ENCODE data around the gene ARHGEF12.
A peak's percentile ranks its signal among the peaks of the same experiment; 100 is the strongest.

The ARHGEF12 gene

GRCh38 chr11:120335908-120336640 lies at the start of gene ARHGEF12:
Gene ARHGEF12, plus strand, starts transcription at chr11:120336413. Its CDS starts 831 bp downstream, at chr11:120337244.
- DNase-seq (ENCODE audit: low spot score) = peak; percentile 89

- DNase-seq (ENCODE audit: low spot score) = no peak
Observed at GRCh38 chr11:120288021-120288420, 48.2 kb upstream of the ARHGEF12 start.

- DNase-seq (ENCODE audit: low spot score) = no peak
Observed at GRCh38 chr11:120289426-120289825, 46.8 kb upstream of the ARHGEF12 start.

- no peak for DNase-seq (ENCODE audit: low spot score)
Observed at GRCh38 chr11:120290956-120291355, 45.3 kb upstream of the ARHGEF12 start.

- DNase-seq (ENCODE audit: low spot score) = no peak
Observed at GRCh38 chr11:120293038-120293800, 43.0 kb upstream of the ARHGEF12 start.

GRCh38 chr11:120294096-120294495 lies 42.1 kb upstream of the ARHGEF12 start:
- no peak for DNase-seq (ENCODE audit: low spot score)

- DNase-seq (ENCODE audit: low spot score) = no peak
Observed at GRCh38 chr11:120295099-120295498, 41.1 kb upstream of the ARHGEF12 start.

- no peak for DNase-seq (ENCODE audit: low spot score)
Observed at GRCh38 chr11:120296554-120296953, 39.7 kb upstream of the ARHGEF12 start.

GRCh38 chr11:120298461-120298860 lies 37.8 kb upstream of the ARHGEF12 start:
- DNase-seq (ENCODE audit: low spot score) = no peak

- no peak for DNase-seq (ENCODE audit: low spot score)
Observed at GRCh38 chr11:120302001-120302805, 34.0 kb upstream of the ARHGEF12 start.

GRCh38 chr11:120303004-120303637 lies 33.1 kb upstream of the ARHGEF12 start:
- peak; percentile 76 for DNase-seq (ENCODE audit: low spot score)

GRCh38 chr11:120304526-120304925 lies 31.7 kb upstream of the ARHGEF12 start:
- no peak for DNase-seq (ENCODE audit: low spot score)

- no peak for DNase-seq (ENCODE audit: low spot score)
Observed at GRCh38 chr11:120305286-120305685, 30.9 kb upstream of the ARHGEF12 start.

- DNase-seq (ENCODE audit: low spot score) = no peak
Observed at GRCh38 chr11:120306519-120307242, 29.5 kb upstream of the ARHGEF12 start.

GRCh38 chr11:120307476-120307875 lies 28.7 kb upstream of the ARHGEF12 start:
- DNase-seq (ENCODE audit: low spot score) = no peak

- no peak for DNase-seq (ENCODE audit: low spot score)
Observed at GRCh38 chr11:120308081-120308480, 28.1 kb upstream of the ARHGEF12 start.

- no peak for DNase-seq (ENCODE audit: low spot score)
Observed at GRCh38 chr11:120310870-120311269, 25.3 kb upstream of the ARHGEF12 start.

GRCh38 chr11:120314861-120315260 lies 21.4 kb upstream of the ARHGEF12 start:
- no peak for DNase-seq (ENCODE audit: low spot score)

GRCh38 chr11:120316880-120317688 lies 19.1 kb upstream of the ARHGEF12 start:
- no peak for DNase-seq (ENCODE audit: low spot score)

- no peak for DNase-seq (ENCODE audit: low spot score)
Observed at GRCh38 chr11:120317689-120318480, 18.3 kb upstream of the ARHGEF12 start.

Measured in hematopoietic multipotent progenitor cell treated with erythropoietin and hydrocortisone succinate and interleukin-3 and kit ligand, for 17 days (in vitro differentiated cells).